ENCODE data around the gene ADAMTS13.
A peak's percentile ranks its signal among the peaks of the same experiment; 100 is the strongest.

Gene ADAMTS13

DNA sequence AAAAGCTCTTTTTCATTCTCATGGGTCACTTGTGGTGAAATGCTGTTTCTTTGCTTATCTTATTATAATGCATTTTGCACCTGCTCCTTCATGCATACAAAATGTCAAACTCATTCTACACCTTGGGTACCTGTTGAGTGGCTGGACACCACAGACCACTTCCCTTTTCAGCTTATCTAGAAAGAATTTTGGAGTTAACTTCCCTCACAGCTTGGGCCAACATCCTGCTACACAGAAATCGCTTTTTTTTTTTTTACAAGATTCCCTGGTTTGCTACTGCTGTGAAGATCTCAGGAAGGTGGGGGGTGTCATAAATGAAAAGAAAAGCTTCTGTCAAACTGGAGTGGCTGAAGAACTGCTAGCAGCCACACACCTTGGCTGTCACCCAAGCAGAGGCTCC is 7.0 kb upstream of the ADAMTS13 start:
- Histone ChIP-seq H3K4me3 (ENCODE audit: low read depth, low read length) (no peak overlapping the region), H3K36me3 (ENCODE audit: control insufficient read depth, insufficient read depth, low read length) (peaks cover 31% of the 10 kb centered on the region), H3K27me3 (ENCODE audit: control insufficient read depth, insufficient read depth, low read length) (no peaks in the 10 kb centered on the region), H3K9ac (ENCODE audit: low read depth, low read length) (no peak overlapping the region), H3K4me1 (ENCODE audit: control insufficient read depth, insufficient read depth, low read length) (no peaks in the 10 kb centered on the region), H3K9me3 (ENCODE audit: control insufficient read depth, insufficient read depth, low read length) (no peaks in the 10 kb centered on the region)

DNA sequence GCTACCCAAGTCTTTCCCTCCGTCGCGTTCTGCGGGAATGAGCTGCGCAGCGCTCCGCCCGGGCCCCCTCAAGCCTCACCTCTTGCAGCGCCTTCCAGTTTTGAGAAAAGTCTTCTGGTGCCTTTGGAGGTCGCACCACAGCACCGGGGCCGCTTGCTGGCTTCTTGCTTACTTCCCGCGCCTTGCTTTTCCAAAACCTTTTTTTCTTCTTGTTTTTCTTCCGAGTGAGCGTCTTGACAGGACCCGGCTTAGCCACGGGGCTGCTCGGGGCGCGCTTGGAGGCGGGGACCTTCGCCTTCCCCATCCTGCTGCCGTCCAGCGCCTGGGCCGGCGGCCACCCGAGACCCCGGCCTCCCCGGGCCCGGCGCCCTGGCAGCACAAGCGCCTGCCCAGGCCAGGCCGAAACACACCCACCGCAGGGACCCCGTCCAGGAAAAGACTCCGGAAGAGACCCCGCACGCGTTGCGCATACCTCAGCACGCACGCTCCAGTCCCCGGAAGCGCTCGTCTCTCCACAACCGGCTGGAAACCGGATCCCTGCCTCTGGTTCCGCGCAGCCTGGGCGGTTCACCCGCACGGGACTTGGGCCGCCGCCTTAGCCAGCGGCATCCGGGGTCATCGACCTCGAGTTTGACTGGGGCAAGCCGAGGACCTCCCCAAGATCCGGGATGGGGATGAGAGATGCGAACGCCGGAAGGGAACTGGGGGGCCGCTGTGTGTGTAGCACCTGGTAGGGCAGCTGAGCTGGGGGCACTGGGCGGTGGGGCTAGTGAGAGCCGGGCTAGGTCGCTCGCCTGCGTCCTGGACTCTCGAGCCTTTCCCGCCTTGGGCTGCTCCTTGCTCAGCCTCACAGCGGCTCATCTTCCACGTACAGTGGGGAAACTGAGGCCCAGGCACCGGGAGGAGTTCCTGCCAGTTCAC is 4.4 kb upstream of the ADAMTS13 start, which contains the start of gene REXO4:
REXO4 (minus strand) TSS at position 470 of the 921 bp plus-strand sequence; CDS start at position 304, 166 bp downstream.
- Histone ChIP-seq H3K4me3 (ENCODE audit: low read depth, low read length) (peak within 1 kb of the TSS; percentile 89), H3K9ac (ENCODE audit: low read depth, low read length) (peak within 1 kb of the TSS; percentile 93), H3K4me1 (ENCODE audit: control insufficient read depth, insufficient read depth, low read length) (no peaks in the 10 kb centered on the region), H3K36me3 (ENCODE audit: control insufficient read depth, insufficient read depth, low read length) (peaks cover 12% of the 10 kb centered on the region), H3K27me3 (ENCODE audit: control insufficient read depth, insufficient read depth, low read length) (no peaks in the 10 kb centered on the region), H3K9me3 (ENCODE audit: control insufficient read depth, insufficient read depth, low read length) (no peaks in the 10 kb centered on the region)

DNA sequence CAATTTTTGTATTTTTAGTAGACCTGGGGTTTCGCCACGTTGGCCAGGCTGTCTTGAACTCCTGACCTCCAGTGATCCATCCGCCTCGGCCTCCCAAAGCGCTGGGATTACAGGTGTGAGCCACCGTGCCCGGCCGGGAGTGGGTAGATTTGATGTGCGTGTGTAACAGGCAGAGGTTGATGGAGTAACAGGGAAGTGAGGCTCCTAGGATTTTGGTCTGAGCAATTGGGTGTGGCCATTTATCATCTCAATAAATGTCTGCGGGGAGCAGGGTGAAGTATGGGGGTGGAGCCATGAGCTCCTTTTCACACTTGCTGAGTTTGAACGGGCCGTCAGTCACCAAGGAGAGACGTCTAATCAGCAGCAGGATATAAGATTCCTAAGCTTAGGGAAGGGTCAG is 3.2 kb upstream of the ADAMTS13 start:
- Histone ChIP-seq H3K9me3 (ENCODE audit: control insufficient read depth, insufficient read depth, low read length) (no peaks in the 10 kb centered on the region), H3K27me3 (ENCODE audit: control insufficient read depth, insufficient read depth, low read length) (no peaks in the 10 kb centered on the region), H3K9ac (ENCODE audit: low read depth, low read length) (no peak overlapping the region), H3K4me1 (ENCODE audit: control insufficient read depth, insufficient read depth, low read length) (no peaks in the 10 kb centered on the region), H3K4me3 (ENCODE audit: low read depth, low read length) (peak overlapping the region; percentile 89), H3K36me3 (ENCODE audit: control insufficient read depth, insufficient read depth, low read length) (peaks cover 3% of the 10 kb centered on the region)

DNA sequence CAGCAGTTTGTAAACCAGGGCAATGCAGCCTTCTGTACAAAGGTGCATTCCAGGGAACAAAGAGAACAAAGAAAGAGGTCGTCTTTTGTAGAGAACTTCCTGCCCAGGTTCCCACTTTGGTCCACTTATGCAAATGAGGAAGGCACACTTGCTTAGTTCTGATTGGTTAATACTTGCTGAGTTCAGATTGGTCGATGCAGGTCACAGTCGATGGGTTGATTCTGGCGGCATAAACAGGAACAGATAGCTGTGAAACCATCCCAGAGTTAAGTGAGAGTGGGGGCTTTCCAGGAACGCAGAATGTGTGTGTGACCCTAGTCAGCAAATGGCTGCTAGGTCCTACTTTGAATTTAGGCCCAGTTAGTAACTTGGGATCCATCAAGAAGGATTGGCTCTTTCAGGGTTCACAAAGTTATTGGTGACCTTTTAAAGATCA is 1.8 kb upstream of the ADAMTS13 start:
- Histone ChIP-seq H3K9ac (ENCODE audit: low read depth, low read length) (no peak overlapping the region), H3K27me3 (ENCODE audit: control insufficient read depth, insufficient read depth, low read length) (no peaks in the 10 kb centered on the region), H3K36me3 (ENCODE audit: control insufficient read depth, insufficient read depth, low read length) (no peaks in the 10 kb centered on the region), H3K4me1 (ENCODE audit: control insufficient read depth, insufficient read depth, low read length) (no peaks in the 10 kb centered on the region), H3K9me3 (ENCODE audit: control insufficient read depth, insufficient read depth, low read length) (no peaks in the 10 kb centered on the region), H3K4me3 (ENCODE audit: low read depth, low read length) (no peak overlapping the region)

DNA sequence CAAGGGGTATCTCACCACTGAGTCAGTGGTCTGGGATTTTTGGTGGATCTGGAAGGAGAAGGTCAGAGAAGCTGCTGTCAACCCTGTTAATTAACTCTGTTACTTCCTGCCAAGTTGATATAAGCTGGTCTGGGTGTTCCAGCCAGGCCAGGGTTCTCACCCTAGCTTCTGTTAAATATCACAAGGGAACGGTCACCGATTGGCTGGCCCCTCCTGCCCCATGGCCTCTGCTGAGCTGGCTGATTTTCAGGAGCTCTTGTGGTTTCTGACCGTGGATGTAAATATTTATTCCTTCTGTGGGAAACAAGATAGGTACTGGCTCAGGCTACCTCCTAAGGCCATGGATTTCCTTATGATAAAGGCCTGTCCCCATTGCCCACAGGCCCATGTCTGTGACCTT is 1.0 kb downstream of the ADAMTS13 start:
- Histone ChIP-seq H3K4me1 (ENCODE audit: control insufficient read depth, insufficient read depth, low read length) (no peaks in the 10 kb centered on the region), H3K27me3 (ENCODE audit: control insufficient read depth, insufficient read depth, low read length) (peaks cover 5% of the 10 kb centered on the region), H3K4me3 (ENCODE audit: low read depth, low read length) (no peak overlapping the region), H3K9ac (ENCODE audit: low read depth, low read length) (no peak overlapping the region), H3K36me3 (ENCODE audit: control insufficient read depth, insufficient read depth, low read length) (no peaks in the 10 kb centered on the region), H3K9me3 (ENCODE audit: control insufficient read depth, insufficient read depth, low read length) (no peaks in the 10 kb centered on the region)

DNA sequence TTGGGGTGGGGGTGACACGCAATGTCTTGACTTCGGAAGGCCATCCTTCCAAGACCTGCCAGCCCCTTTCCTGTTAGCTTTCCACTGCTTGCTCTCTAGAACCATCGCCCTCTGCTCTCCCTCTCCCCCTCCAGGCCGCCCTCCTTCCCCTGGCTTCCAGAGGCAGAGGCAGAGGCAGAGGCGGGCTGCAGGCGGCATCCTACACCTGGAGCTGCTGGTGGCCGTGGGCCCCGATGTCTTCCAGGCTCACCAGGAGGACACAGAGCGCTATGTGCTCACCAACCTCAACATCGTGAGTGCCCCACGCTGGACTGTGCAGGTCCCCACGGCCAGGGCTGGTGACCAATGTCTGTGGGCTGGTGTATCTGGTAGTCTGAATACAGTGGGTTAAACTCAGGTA is 2.0 kb downstream of the ADAMTS13 start:
- Histone ChIP-seq H3K4me3 (ENCODE audit: low read depth, low read length) (no peak overlapping the region), H3K36me3 (ENCODE audit: control insufficient read depth, insufficient read depth, low read length) (no peaks in the 10 kb centered on the region), H3K9me3 (ENCODE audit: control insufficient read depth, insufficient read depth, low read length) (no peaks in the 10 kb centered on the region), H3K4me1 (ENCODE audit: control insufficient read depth, insufficient read depth, low read length) (no peaks in the 10 kb centered on the region), H3K27me3 (ENCODE audit: control insufficient read depth, insufficient read depth, low read length) (peaks cover 5% of the 10 kb centered on the region), H3K9ac (ENCODE audit: low read depth, low read length) (no peak overlapping the region)

DNA sequence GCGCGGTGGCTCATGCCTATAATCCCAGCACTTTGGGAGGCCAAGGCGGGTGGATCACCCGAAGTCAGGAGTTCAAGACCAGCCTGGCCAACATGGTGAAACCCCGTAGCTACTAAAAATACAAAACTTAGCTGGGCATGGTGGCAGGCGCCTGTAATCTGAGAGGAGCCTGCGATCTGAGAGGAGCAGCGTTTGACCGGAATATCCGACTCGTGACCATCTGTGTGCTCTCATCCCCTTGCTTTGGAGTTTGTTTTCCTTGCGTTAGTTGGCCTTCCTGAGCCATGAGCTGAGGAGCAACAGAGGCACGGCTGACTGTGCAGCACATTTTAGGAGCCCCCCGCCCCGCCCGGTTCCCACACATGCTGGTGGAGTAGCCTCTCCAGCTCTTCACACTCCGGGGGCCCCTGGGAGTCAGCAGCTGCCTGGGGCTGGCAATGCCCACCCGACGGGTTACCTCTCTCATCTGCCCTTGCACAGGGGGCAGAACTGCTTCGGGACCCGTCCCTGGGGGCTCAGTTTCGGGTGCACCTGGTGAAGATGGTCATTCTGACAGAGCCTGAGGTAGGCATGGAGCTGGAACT is 3.0 kb downstream of the ADAMTS13 start:
- Histone ChIP-seq H3K27me3 (ENCODE audit: control insufficient read depth, insufficient read depth, low read length) (peaks cover 6% of the 10 kb centered on the region), H3K4me1 (ENCODE audit: control insufficient read depth, insufficient read depth, low read length) (no peaks in the 10 kb centered on the region), H3K4me3 (ENCODE audit: low read depth, low read length) (no peak overlapping the region), H3K9ac (ENCODE audit: low read depth, low read length) (no peak overlapping the region), H3K9me3 (ENCODE audit: control insufficient read depth, insufficient read depth, low read length) (no peaks in the 10 kb centered on the region), H3K36me3 (ENCODE audit: control insufficient read depth, insufficient read depth, low read length) (no peaks in the 10 kb centered on the region)

DNA sequence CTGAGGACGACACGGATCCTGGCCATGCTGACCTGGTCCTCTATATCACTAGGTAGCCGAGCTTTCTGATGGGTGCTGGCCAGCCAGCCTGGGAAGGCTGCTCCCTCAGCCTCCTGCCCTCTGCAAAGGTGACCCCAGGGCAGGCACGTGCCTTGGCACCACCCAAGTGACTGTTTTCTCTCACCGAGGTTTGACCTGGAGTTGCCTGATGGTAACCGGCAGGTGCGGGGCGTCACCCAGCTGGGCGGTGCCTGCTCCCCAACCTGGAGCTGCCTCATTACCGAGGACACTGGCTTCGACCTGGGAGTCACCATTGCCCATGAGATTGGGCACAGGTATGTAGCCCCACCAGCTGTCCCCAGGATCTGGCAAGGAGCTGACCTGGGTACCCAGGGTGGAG is 3.8 kb downstream of the ADAMTS13 start:
- Histone ChIP-seq H3K9me3 (ENCODE audit: control insufficient read depth, insufficient read depth, low read length) (no peaks in the 10 kb centered on the region), H3K27me3 (ENCODE audit: control insufficient read depth, insufficient read depth, low read length) (peaks cover 9% of the 10 kb centered on the region), H3K9ac (ENCODE audit: low read depth, low read length) (no peak overlapping the region), H3K36me3 (ENCODE audit: control insufficient read depth, insufficient read depth, low read length) (no peaks in the 10 kb centered on the region), H3K4me3 (ENCODE audit: low read depth, low read length) (no peak overlapping the region), H3K4me1 (ENCODE audit: control insufficient read depth, insufficient read depth, low read length) (no peaks in the 10 kb centered on the region)

DNA sequence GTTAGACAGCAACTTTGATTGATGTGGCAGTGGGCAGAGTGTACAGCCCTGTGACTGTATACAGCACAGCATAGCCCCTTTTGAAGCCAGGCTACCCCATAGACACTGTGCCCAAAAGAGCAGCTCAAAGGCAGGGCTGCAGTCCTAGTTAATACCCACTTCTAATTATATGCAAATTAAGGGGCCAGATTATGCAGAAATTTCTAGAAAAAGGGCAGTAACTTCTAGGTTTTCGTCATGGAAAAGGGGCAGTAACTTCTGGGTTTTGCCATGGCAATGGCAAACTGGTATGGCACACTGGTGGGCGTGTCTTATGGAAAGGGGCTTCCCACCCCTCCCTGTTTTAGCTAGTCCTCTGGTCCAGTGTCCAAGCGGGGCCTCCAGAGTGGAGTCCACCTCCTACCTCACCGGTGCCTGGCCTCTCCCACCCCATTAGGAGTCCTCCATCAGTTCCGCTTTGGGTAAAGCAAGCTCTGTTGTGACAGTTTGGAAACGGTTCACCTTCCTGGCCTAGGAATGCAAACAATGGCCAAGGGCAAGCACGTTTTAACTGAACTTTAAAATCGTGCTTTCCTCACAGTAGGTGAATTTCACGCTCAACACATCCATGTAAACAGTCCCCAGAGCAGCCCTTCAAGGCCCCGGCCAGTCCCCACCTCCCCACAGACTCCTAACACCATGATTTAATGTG is 5.6 kb downstream of the ADAMTS13 start:
- no peaks in the 10 kb centered on the region for H3K4me1 ChIP-seq (ENCODE audit: control insufficient read depth, insufficient read depth, low read length)
- peaks cover 9% of the 10 kb centered on the region for H3K27me3 ChIP-seq (ENCODE audit: control insufficient read depth, insufficient read depth, low read length)
- H3K4me3 ChIP-seq (ENCODE audit: low read depth, low read length): peak overlapping the region; percentile 58
- peak overlapping the region; percentile 26 for H3K9ac ChIP-seq (ENCODE audit: low read depth, low read length)
- peaks cover 2% of the 10 kb centered on the region for H3K36me3 ChIP-seq (ENCODE audit: control insufficient read depth, insufficient read depth, low read length)
- no peaks in the 10 kb centered on the region for H3K9me3 ChIP-seq (ENCODE audit: control insufficient read depth, insufficient read depth, low read length)

DNA sequence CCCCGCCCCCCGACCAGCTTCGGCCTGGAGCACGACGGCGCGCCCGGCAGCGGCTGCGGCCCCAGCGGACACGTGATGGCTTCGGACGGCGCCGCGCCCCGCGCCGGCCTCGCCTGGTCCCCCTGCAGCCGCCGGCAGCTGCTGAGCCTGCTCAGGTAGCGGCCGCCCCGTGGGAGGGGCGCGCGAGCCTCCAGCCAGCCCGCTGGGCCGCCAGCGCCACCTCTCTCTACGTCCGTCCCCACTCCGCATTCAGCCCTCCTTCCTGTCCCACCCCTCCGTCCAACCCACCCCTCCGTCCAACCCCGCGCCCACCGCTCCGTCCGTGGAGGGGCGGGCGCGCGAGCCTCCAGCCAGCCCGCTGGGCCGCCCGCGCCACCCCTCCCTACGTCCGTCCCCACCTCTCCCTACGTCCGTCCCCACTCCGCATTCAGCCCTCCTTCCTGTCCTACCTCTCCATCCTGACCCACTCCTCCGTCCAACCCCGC is 6.5 kb downstream of the ADAMTS13 start:
- no peak overlapping the region for H3K9ac ChIP-seq (ENCODE audit: low read depth, low read length)

DNA sequence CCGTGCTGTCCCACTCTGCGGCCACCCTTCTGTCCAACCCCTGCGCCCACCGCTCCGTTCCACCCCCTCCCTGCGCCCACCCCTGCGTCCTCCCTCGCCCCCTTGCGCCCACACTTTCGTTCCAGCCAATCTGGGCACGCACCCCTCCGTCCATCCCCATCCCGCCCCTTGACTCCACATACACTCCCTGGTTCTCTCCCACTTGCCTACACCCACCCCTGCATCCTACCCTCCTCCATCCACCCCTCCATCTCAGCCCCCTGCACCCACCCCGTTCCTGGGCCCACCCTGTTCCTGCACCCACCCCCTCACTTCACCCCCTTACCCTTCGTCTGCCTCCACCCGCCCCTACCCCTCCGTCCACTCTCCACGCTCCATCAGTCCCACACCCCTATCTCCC is 7.0 kb downstream of the ADAMTS13 start:
- Histone ChIP-seq H3K9ac (ENCODE audit: low read depth, low read length) (no peak overlapping the region), H3K36me3 (ENCODE audit: control insufficient read depth, insufficient read depth, low read length) (peaks cover 2% of the 10 kb centered on the region), H3K4me3 (ENCODE audit: low read depth, low read length) (peak overlapping the region; percentile 52), H3K9me3 (ENCODE audit: control insufficient read depth, insufficient read depth, low read length) (no peaks in the 10 kb centered on the region), H3K27me3 (ENCODE audit: control insufficient read depth, insufficient read depth, low read length) (peaks cover 9% of the 10 kb centered on the region), H3K4me1 (ENCODE audit: control insufficient read depth, insufficient read depth, low read length) (no peaks in the 10 kb centered on the region)

More for the DNA sequence above, 6.5 kb downstream of the ADAMTS13 start:
- no peaks in the 10 kb centered on the region for H3K9me3 ChIP-seq (ENCODE audit: control insufficient read depth, insufficient read depth, low read length)
- H3K27me3 ChIP-seq (ENCODE audit: control insufficient read depth, insufficient read depth, low read length): peaks cover 9% of the 10 kb centered on the region
- H3K36me3 ChIP-seq (ENCODE audit: control insufficient read depth, insufficient read depth, low read length): peaks cover 2% of the 10 kb centered on the region
- H3K4me3 ChIP-seq (ENCODE audit: low read depth, low read length): peak overlapping the region; percentile 52
- H3K4me1 ChIP-seq (ENCODE audit: control insufficient read depth, insufficient read depth, low read length): no peaks in the 10 kb centered on the region
